Measurements from ENCODE around the gene CRYZL1.
A peak's percentile ranks its signal among the peaks of the same experiment; 100 is the strongest.

The CRYZL1 gene

GRCh38 chr21:33655588-33656221, 14.2 kb upstream of the CRYZL1 start:
- no peak for DNase-seq
- H3K36me3 ChIP-seq, result no peaks in the 10 kb centered on the region; the same call in 1 of the 2 replicates
- TF ChIP-seq, protein P1, sequence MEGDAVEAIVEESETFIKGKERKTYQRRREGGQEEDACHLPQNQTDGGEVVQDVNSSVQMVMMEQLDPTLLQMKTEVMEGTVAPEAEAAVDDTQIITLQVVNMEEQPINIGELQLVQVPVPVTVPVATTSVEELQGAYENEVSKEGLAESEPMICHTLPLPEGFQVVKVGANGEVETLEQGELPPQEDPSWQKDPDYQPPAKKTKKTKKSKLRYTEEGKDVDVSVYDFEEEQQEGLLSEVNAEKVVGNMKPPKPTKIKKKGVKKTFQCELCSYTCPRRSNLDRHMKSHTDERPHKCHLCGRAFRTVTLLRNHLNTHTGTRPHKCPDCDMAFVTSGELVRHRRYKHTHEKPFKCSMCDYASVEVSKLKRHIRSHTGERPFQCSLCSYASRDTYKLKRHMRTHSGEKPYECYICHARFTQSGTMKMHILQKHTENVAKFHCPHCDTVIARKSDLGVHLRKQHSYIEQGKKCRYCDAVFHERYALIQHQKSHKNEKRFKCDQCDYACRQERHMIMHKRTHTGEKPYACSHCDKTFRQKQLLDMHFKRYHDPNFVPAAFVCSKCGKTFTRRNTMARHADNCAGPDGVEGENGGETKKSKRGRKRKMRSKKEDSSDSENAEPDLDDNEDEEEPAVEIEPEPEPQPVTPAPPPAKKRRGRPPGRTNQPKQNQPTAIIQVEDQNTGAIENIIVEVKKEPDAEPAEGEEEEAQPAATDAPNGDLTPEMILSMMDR (IDR thresholded peaks at IDR 0.05; ENCODE audit: low read depth, low read length), result no peak

DNA sequence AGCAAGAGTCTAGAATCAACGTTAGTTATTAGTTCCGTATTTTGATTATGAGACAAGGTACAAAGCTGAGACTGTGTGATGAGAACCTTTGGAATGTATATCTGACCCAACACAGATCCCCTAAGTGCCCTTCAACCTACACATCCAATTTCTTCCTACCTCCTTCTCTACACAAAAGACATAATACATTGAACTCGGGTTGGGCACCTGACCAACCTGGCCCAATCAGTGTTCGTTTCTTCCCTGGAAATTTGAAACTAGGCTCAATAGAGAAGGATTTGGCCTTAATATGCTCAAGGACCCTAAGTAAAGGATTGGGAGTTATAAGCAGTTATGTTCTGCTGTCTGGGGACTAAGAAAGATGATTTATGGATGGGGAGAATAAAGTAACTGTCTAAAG, 12.9 kb upstream of the CRYZL1 start:
- H3K36me3 ChIP-seq, result no peaks in the 10 kb centered on the region; the same call in 1 of the 2 replicates
- H3K27me3 ChIP-seq (ENCODE audit: insufficient read depth, low read depth, severe bottlenecking), result no peaks in the 10 kb centered on the region
- no peak overlapping the region for H3K4me3 ChIP-seq (ENCODE audit: low read depth, low read length)
- TF ChIP-seq, protein P1 (IDR thresholded peaks at IDR 0.05; ENCODE audit: low read depth, low read length), result no peak
- no peak for DNase-seq
- H3K9me3 ChIP-seq (ENCODE audit: severe bottlenecking), result no peaks in the 10 kb centered on the region
- no peak overlapping the region for H3K27ac ChIP-seq

More at GRCh38 chr21:33655588-33656221, 14.2 kb upstream of the CRYZL1 start:
- Histone ChIP-seq H3K27ac (no peak overlapping the region), H3K9me3 (ENCODE audit: severe bottlenecking) (no peaks in the 10 kb centered on the region), H3K27me3 (ENCODE audit: insufficient read depth, low read depth, severe bottlenecking) (no peaks in the 10 kb centered on the region), H3K4me3 (ENCODE audit: low read depth, low read length) (no peak overlapping the region)

GRCh38 chr21:33651965-33652680, 10.6 kb upstream of the CRYZL1 start:
- H3K9me3 ChIP-seq (ENCODE audit: severe bottlenecking), result no peaks in the 10 kb centered on the region
- H3K4me3 ChIP-seq (ENCODE audit: low read depth, low read length), result no peak overlapping the region
- H3K36me3 ChIP-seq, result no peaks in the 10 kb centered on the region; the same call in 1 of the 2 replicates
- DNase-seq, result peak; percentile 66
- TF ChIP-seq, protein P1 (IDR thresholded peaks at IDR 0.05; ENCODE audit: low read depth, low read length), result no peak
- H3K27me3 ChIP-seq (ENCODE audit: insufficient read depth, low read depth, severe bottlenecking), result no peaks in the 10 kb centered on the region
- H3K27ac ChIP-seq, result no peak overlapping the region

- TF ChIP-seq, protein P1 (IDR thresholded peaks at IDR 0.05; ENCODE audit: low read depth, low read length), result no peak
- Histone ChIP-seq H3K9me3 (ENCODE audit: severe bottlenecking) (no peaks in the 10 kb centered on the region), H3K27me3 (ENCODE audit: insufficient read depth, low read depth, severe bottlenecking) (no peaks in the 10 kb centered on the region), H3K36me3 (no peaks in the 10 kb centered on the region; the same call in 1 of the 2 replicates), H3K27ac (no peak overlapping the region), H3K4me3 (ENCODE audit: low read depth, low read length) (no peak overlapping the region)
- DNase-seq, result no peak
These were observed 9.5 kb upstream of the CRYZL1 start for GRCh38 chr21:33650929-33651509.

GRCh38 chr21:33650230-33650629, 8.7 kb upstream of the CRYZL1 start:
- no peaks in the 10 kb centered on the region; the same call in 1 of the 2 replicates for H3K36me3 ChIP-seq
- no peak overlapping the region for H3K4me3 ChIP-seq (ENCODE audit: low read depth, low read length)
- H3K27ac ChIP-seq, result no peak overlapping the region
- TF ChIP-seq, protein P1 (IDR thresholded peaks at IDR 0.05; ENCODE audit: low read depth, low read length), result no peak
- no peaks in the 10 kb centered on the region for H3K27me3 ChIP-seq (ENCODE audit: insufficient read depth, low read depth, severe bottlenecking)
- H3K9me3 ChIP-seq (ENCODE audit: severe bottlenecking), result no peaks in the 10 kb centered on the region
- DNase-seq, result no peak
